Measurements from ENCODE around the gene SEC61A1. TPM values are rescaled to one million over a fixed set of nuclear protein-coding genes. Genes with fewer than 3 reads are reported as not detected.

Gene SEC61A1
- total RNA-seq, 1 donor from 2014 or later, result 296 TPM

DNA sequence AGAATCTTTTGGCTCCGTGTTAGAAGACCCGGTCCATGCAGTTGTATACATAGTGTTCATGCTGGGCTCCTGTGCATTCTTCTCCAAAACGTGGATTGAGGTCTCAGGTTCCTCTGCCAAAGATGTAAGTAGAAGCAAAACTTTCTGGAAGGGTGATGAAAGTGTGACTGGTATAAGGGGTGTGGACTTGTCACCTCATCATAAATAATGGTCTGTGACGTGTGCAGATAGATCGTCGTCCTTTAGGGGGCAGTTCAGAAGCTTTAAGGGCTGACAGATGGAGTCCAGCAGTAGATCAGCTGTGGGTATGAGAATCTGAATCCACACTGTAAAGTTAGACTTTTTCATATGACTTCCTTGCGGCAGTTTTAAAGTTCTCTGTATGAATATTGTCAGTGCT, 15.3 kb downstream of the SEC61A1 start:
- no peak overlapping the region for H3K27ac Mint-ChIP-seq (ENCODE audit: unreplicated experiment)
- H3K36me3 Mint-ChIP-seq (ENCODE audit: low read depth, unreplicated experiment), result peaks cover 40% of the 10 kb centered on the region
- no peaks in the 10 kb centered on the region for H3K9me3 Mint-ChIP-seq (ENCODE audit: unreplicated experiment)
- no peak for DNase-seq (ENCODE audit: low spot score)
- H3K4me1 Mint-ChIP-seq (ENCODE audit: unreplicated experiment), result peaks cover 3% of the 10 kb centered on the region
- no peak overlapping the region for H3K4me3 Mint-ChIP-seq (ENCODE audit: unreplicated experiment)
- no peak for TF ChIP-seq CTCF (IDR thresholded peaks at IDR 0.05; ENCODE audit: unreplicated experiment)
- H3K27me3 Mint-ChIP-seq (ENCODE audit: unreplicated experiment), result peaks cover 4% of the 10 kb centered on the region

DNA sequence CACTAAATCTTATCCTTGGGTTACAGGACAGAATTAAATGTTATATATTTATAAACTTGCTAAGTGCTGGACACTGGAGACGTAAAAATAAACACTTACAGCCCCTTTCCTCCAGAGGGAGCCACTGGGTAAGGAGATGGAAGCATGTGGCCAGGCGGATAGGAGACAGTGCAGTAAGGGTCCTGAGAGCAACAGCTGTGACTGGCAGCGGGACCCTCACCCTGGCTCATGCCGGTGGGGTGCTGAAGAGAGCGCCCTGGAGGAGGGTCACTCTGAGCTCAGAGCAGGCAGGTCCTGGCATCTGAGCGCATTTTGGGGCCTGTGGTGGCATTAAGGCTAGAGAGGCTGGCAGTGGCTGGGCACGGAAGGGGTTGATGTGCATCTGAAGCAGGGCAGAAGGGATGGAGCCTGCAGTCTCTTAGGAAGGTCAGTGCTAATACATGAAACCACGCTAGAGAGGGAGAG, 16.0 kb downstream of the SEC61A1 start:
- Mint-ChIP-seq H3K27me3 (ENCODE audit: unreplicated experiment) (peaks cover 4% of the 10 kb centered on the region), H3K9me3 (ENCODE audit: unreplicated experiment) (no peaks in the 10 kb centered on the region), H3K4me3 (ENCODE audit: unreplicated experiment) (peak overlapping the region; percentile 71), H3K36me3 (ENCODE audit: low read depth, unreplicated experiment) (peaks cover 33% of the 10 kb centered on the region), H3K4me1 (ENCODE audit: unreplicated experiment) (peaks cover 3% of the 10 kb centered on the region), H3K27ac (ENCODE audit: unreplicated experiment) (no peak overlapping the region)
- DNase-seq (ENCODE audit: low spot score), result peak; percentile 67
- peak; percentile 72 for TF ChIP-seq CTCF (IDR thresholded peaks at IDR 0.05; ENCODE audit: unreplicated experiment)

- Mint-ChIP-seq H3K4me1 (ENCODE audit: unreplicated experiment) (peaks cover 7% of the 10 kb centered on the region), H3K36me3 (ENCODE audit: low read depth, unreplicated experiment) (peaks cover 33% of the 10 kb centered on the region), H3K27ac (ENCODE audit: unreplicated experiment) (no peak overlapping the region), H3K9me3 (ENCODE audit: unreplicated experiment) (no peaks in the 10 kb centered on the region), H3K27me3 (ENCODE audit: unreplicated experiment) (peaks cover 7% of the 10 kb centered on the region), H3K4me3 (ENCODE audit: unreplicated experiment) (no peak overlapping the region)
- no peak for DNase-seq (ENCODE audit: low spot score)
- TF ChIP-seq CTCF (IDR thresholded peaks at IDR 0.05; ENCODE audit: unreplicated experiment), result no peak
These were observed 17.0 kb downstream of the SEC61A1 start for GRCh38 chr3:128069271-128069670.

GRCh38 chr3:128070898-128071591, 18.8 kb downstream of the SEC61A1 start:
- peaks cover 7% of the 10 kb centered on the region for H3K27me3 Mint-ChIP-seq (ENCODE audit: unreplicated experiment)
- peaks cover 12% of the 10 kb centered on the region for H3K4me1 Mint-ChIP-seq (ENCODE audit: unreplicated experiment)
- TF ChIP-seq CTCF (IDR thresholded peaks at IDR 0.05; ENCODE audit: unreplicated experiment), result no peak
- no peaks in the 10 kb centered on the region for H3K9me3 Mint-ChIP-seq (ENCODE audit: unreplicated experiment)
- peaks cover 24% of the 10 kb centered on the region for H3K36me3 Mint-ChIP-seq (ENCODE audit: low read depth, unreplicated experiment)
- no peak for DNase-seq (ENCODE audit: low spot score)
- H3K27ac Mint-ChIP-seq (ENCODE audit: unreplicated experiment), result no peak overlapping the region
- H3K4me3 Mint-ChIP-seq (ENCODE audit: unreplicated experiment), result no peak overlapping the region

GRCh38 chr3:128071771-128072453, 19.7 kb downstream of the SEC61A1 start:
- H3K27ac Mint-ChIP-seq (ENCODE audit: unreplicated experiment), result no peak overlapping the region
- no peak for DNase-seq (ENCODE audit: low spot score)
- no peaks in the 10 kb centered on the region for H3K9me3 Mint-ChIP-seq (ENCODE audit: unreplicated experiment)
- H3K36me3 Mint-ChIP-seq (ENCODE audit: low read depth, unreplicated experiment), result peaks cover 22% of the 10 kb centered on the region
- TF ChIP-seq CTCF (IDR thresholded peaks at IDR 0.05; ENCODE audit: unreplicated experiment), result no peak
- no peak overlapping the region for H3K4me3 Mint-ChIP-seq (ENCODE audit: unreplicated experiment)
- peaks cover 7% of the 10 kb centered on the region for H3K27me3 Mint-ChIP-seq (ENCODE audit: unreplicated experiment)
- H3K4me1 Mint-ChIP-seq (ENCODE audit: unreplicated experiment), result peaks cover 12% of the 10 kb centered on the region

Measured in endothelial cell (in vitro differentiated cells).